ENCODE data around the gene CLIP2.
"Not testable (repeated sequence)": the region's sequence is repeated elsewhere in the genome, so short reads cannot be mapped to it uniquely, and the experiment has no call there.

The CLIP2 gene

GRCh38 chr7:74424291-74424880 lies 135.2 kb downstream of the CLIP2 start:
- no peak overlapping the region for H3K4me3 ChIP-seq (replicated peaks; ENCODE audit: low read depth, low read length)
- TF ChIP-seq CTCF (IDR thresholded peaks at IDR 0.05; ENCODE audit: low read depth, low read length, missing control alignments), result no peak
- DNase-seq (ENCODE audit: extremely low read depth, low read depth), result no peak

DNA sequence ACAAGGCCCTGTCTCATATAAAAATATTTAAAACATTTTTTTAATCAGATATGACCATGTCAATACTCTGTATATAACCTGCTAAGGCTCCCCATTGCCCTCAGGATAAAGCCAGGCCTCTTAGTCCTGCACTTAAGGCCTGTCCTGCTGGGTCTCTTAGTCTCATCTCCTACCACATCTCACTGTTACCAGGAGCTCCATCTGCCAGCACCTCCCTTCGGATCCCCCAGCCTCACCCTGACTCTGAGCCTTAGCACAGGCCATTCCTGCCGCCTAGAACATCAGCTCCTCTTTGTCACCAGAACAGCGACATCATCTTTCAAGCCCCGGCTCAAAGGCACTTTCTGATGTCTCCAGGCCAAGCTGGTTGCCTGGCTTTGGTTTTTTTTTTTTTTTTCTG lies 138.8 kb downstream of the CLIP2 start:
- DNase-seq (ENCODE audit: extremely low read depth, low read depth), result no peak
- no peak overlapping the region for H3K4me3 ChIP-seq (replicated peaks; ENCODE audit: low read depth, low read length)
- TF ChIP-seq CTCF (IDR thresholded peaks at IDR 0.05; ENCODE audit: low read depth, low read length, missing control alignments), result no peak

DNA sequence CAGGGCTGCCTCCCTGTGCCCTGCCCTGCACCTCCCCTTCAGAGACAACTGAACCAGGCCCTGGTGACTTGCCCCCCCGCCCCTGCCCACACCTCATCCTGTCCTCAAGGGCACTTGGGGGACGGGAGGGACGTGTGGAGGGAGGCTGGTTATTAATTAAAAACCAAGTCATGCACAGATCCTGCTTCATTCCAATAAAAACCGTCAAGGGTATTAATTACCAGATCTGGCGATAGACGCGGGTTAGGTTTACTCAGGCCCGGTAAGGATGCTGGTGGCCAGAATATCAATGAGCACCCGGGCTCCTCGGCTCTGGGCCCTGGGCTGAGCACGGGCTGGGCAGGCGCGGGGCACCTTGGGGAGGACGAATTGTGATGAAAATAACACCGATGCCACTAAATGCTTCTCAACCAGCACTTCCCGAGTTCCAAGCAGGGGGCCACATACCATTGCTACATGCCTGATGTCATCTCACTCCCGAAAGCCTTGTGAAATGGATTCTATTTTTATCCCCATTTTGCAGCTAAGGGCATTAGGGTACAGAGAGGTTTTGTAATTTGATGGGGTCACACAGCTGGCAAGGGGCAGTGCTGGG lies 140.0 kb downstream of the CLIP2 start:
- no peak overlapping the region for H3K4me3 ChIP-seq (replicated peaks; ENCODE audit: low read depth, low read length)
- no peak for TF ChIP-seq CTCF (IDR thresholded peaks at IDR 0.05; ENCODE audit: low read depth, low read length, missing control alignments)
- DNase-seq (ENCODE audit: extremely low read depth, low read depth), result no peak

DNA sequence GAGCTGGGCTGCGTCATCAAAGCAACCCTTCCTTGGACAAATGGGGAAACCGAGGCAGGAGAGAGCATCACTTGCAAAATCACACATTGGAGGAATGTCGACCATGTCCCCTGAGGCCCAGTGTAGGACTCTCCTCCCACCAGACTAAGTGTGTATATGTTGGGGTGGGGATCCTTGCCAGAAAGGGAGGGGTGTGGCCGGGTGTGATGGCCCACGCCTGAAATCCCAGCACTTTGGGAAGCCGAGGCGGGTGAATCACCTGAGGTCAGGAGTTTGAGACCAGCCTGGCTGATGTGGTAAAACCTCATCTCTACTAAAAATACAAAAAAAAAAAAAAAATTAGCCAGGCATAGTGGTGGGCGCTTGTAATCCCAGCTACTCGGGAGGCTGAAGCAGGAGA lies 141.2 kb downstream of the CLIP2 start:
- not testable (repeated sequence) for DNase-seq (ENCODE audit: extremely low read depth, low read depth); H3K4me3 ChIP-seq (replicated peaks; ENCODE audit: low read depth, low read length)

- DNase-seq (ENCODE audit: extremely low read depth, low read depth), result no peak
- TF ChIP-seq CTCF (IDR thresholded peaks at IDR 0.05; ENCODE audit: low read depth, low read length, missing control alignments), result no peak
- H3K4me3 ChIP-seq (replicated peaks; ENCODE audit: low read depth, low read length), result no peak overlapping the region
These were observed 141.8 kb downstream of the CLIP2 start for GRCh38 chr7:74430961-74431466.

DNA sequence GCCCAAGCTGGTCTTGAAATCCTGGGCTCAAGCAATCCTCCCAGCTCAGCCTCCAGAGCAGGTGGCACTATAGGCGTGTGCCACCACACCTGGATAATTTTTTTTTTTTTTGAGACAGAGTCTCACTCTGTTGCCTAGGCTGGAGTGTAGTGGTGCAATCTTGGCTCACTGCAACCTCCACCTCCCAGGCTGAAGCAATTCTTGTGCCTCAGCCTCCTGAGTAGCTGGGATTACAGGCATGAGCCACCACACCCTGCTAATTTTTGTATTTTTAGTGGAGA lies 148.0 kb downstream of the CLIP2 start:
- H3K4me3 ChIP-seq (replicated peaks; ENCODE audit: low read depth, low read length); DNase-seq (ENCODE audit: extremely low read depth, low read depth): not testable (repeated sequence)

GRCh38 chr7:74438327-74438726 lies 149.1 kb downstream of the CLIP2 start:
- H3K4me3 ChIP-seq (replicated peaks; ENCODE audit: low read depth, low read length), result no peak overlapping the region
- DNase-seq (ENCODE audit: extremely low read depth, low read depth), result no peak
- TF ChIP-seq CTCF (IDR thresholded peaks at IDR 0.05; ENCODE audit: low read depth, low read length, missing control alignments), result no peak

- DNase-seq (ENCODE audit: extremely low read depth, low read depth), result no peak
- H3K4me3 ChIP-seq (replicated peaks; ENCODE audit: low read depth, low read length), result no peak overlapping the region
- no peak for TF ChIP-seq CTCF (IDR thresholded peaks at IDR 0.05; ENCODE audit: low read depth, low read length, missing control alignments)
These were observed 150.3 kb downstream of the CLIP2 start for GRCh38 chr7:74439541-74439940.

DNA sequence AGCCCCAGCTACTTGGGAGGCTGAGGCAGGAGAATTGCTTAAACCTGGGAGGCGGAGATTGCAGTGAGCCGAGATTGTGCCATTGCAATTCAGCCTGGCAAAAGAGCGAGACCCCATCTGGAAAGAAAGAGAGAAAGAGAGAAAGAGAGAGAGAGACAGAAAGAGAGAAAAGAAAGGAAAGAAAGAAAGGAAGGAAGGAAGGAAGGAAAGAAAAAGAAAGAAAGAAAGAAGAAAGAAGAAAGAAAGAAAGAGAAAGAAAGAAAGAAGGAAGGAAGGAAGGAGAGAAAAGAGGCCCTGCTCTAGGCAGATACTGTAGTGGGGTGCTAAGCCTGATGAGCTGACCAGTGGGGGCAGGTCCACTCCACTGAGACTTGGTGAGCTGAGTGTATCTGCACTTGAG lies 150.9 kb downstream of the CLIP2 start:
- not testable (repeated sequence) for H3K4me3 ChIP-seq (replicated peaks; ENCODE audit: low read depth, low read length); DNase-seq (ENCODE audit: extremely low read depth, low read depth)
